Liver (tissue), 9 donors: ENCODE results near the gene DAGLB. TPM values are rescaled to one million over a fixed set of nuclear protein-coding genes. Genes with fewer than 3 reads are reported as not detected.
A peak's percentile ranks its signal among the peaks of the same experiment; 100 is the strongest.

Experiments used
- DNase-seq: peaks from one replicate; pipeline ENCODE4 v3.0.0-alpha.2; 2017; ENCODE audit warnings: low spot score
- H3K27ac ChIP-seq, 2 donors: one replicate each; pipeline ENCODE4 v1.7.0; 2013; ENCODE audit warnings: inconsistent platforms in 2 of 2, low read length in 2 of 2, control low read depth in 1 of 2, low read depth in 1 of 2, mild to moderate bottlenecking in 1 of 2
- H3K27me3 ChIP-seq, 4 donors: one replicate each; pipeline versions ENCODE4 v1.6.1 to v1.7.0; 2013; ENCODE audit warnings: low read length in 3 of 4, inconsistent platforms in 1 of 4, mild to moderate bottlenecking in 1 of 4, moderate library complexity in 1 of 4; ENCODE audit not compliant: control insufficient read depth in 4 of 4, insufficient read depth in 4 of 4
- H3K36me3 ChIP-seq, 4 donors: one replicate each; pipeline versions ENCODE4 v1.6.1 to v1.7.0; 2013; ENCODE audit warnings: low read length in 3 of 4, mild to moderate bottlenecking in 3 of 4, low read depth in 1 of 4, moderate library complexity in 1 of 4; ENCODE audit not compliant: control insufficient read depth in 4 of 4, insufficient read depth in 3 of 4
- H3K4me1 ChIP-seq, 4 donors: one replicate each; pipeline versions ENCODE4 v1.6.1 to v1.7.0; 2013; ENCODE audit warnings: low read length in 3 of 4, mild to moderate bottlenecking in 3 of 4, moderate library complexity in 1 of 4; ENCODE audit not compliant: control insufficient read depth in 4 of 4, insufficient read depth in 4 of 4
- H3K4me3 ChIP-seq, 3 donors: one replicate each; pipeline versions ENCODE4 v1.6.1 to v1.7.0; 2013; ENCODE audit warnings: low read length in 3 of 3, control low read depth in 1 of 3, low read depth in 1 of 3, mild to moderate bottlenecking in 1 of 3
- H3K9ac ChIP-seq, 2 donors: one replicate each; pipeline ENCODE4 v1.7.0; 2013; ENCODE audit warnings: low read length in 2 of 2, mild to moderate bottlenecking in 2 of 2, moderate library complexity in 2 of 2, control low read depth in 1 of 2, low read depth in 1 of 2
- H3K9me3 ChIP-seq, 4 donors: one replicate each; pipeline versions ENCODE4 v1.6.1 to v1.7.0; 2013; ENCODE audit warnings: low read length in 3 of 4; ENCODE audit not compliant: control insufficient read depth in 4 of 4
- ATF3 ChIP-seq: IDR thresholded peaks from 2 replicates; pipeline ENCODE4 v1.6.1; 2016; ENCODE audit warnings: antibody characterized with exemption
- EGR1 ChIP-seq, 2 donors: IDR thresholded peaks; 2 replicates each; pipeline ENCODE4 v1.6.1; 2016 to 2018; ENCODE audit warnings: antibody characterized with exemption in 2 of 2, low read depth in 2 of 2
- FOXA1 ChIP-seq: IDR thresholded peaks from 2 replicates; pipeline ENCODE4 v1.6.1; 2016; ENCODE audit warnings: antibody characterized with exemption
- GABPA ChIP-seq, 2 donors: IDR thresholded peaks in 1 of 2; conservative IDR thresholded peaks in 1 of 2; 2 replicates each; pipeline ENCODE4 v1.6.1; 2016; ENCODE audit warnings: antibody characterized with exemption in 2 of 2, mild to moderate bottlenecking in 1 of 2, moderate library complexity in 1 of 2
- HNF4A ChIP-seq, 2 donors: conservative IDR thresholded peaks; 2 replicates each; pipeline ENCODE4 v1.6.1; 2016; ENCODE audit warnings: antibody characterized with exemption in 2 of 2, mild to moderate bottlenecking in 2 of 2
- HNF4G ChIP-seq: IDR thresholded peaks from 2 replicates; pipeline ENCODE4 v1.6.1; 2016; ENCODE audit warnings: antibody characterized with exemption
- JUND ChIP-seq, 2 donors: IDR thresholded peaks; 2 replicates each; pipeline ENCODE4 v1.6.1; 2016; ENCODE audit warnings: antibody characterized with exemption in 2 of 2
- NR2F2 ChIP-seq: IDR thresholded peaks from 2 replicates; pipeline ENCODE4 v1.6.1; 2016; ENCODE audit warnings: antibody characterized with exemption
- RAD21 ChIP-seq, 2 donors: IDR thresholded peaks; 2 replicates each; pipeline ENCODE4 v1.6.1; 2016; ENCODE audit warnings: antibody characterized with exemption in 2 of 2, mild to moderate bottlenecking in 2 of 2
- RXRA ChIP-seq, 2 donors: IDR thresholded peaks; 2 replicates each; pipeline ENCODE4 v1.6.1; 2017 to 2018; ENCODE audit warnings: antibody characterized with exemption in 2 of 2, mild to moderate bottlenecking in 1 of 2
- SP1 ChIP-seq: IDR thresholded peaks from 2 replicates; pipeline ENCODE4 v1.6.1; 2018; ENCODE audit warnings: antibody characterized with exemption, mild to moderate bottlenecking
- TAF1 ChIP-seq: conservative IDR thresholded peaks from 2 replicates; pipeline ENCODE4 v1.6.1; 2016; ENCODE audit warnings: antibody characterized with exemption, mild to moderate bottlenecking
- YY1 ChIP-seq: IDR thresholded peaks from 2 replicates; pipeline ENCODE4 v1.6.1; 2016; ENCODE audit warnings: antibody characterized with exemption, mild to moderate bottlenecking
- ZBTB33 ChIP-seq: IDR thresholded peaks from 2 replicates; pipeline ENCODE4 v1.6.1; 2016; ENCODE audit warnings: antibody characterized with exemption
- WGBS: extraction: QIAGEN DNeasy Blood & Tissue Kit; methylation state at CpG from one replicate; pipeline ENCODE4 v1.1.7; 2013; 5-methylcytosine and 5-hydroxymethylcytosine counted together
- polyA plus RNA-seq, 2 donors: library from polyadenylated mRNA; stranded (reverse) in 1 of 2; unstranded in 1 of 2; fragments of 200-250 nt in 1 of 2; fragments of >200 nt in 1 of 2; fragmentation: Nextera tagmentation in 1 of 2; extraction: Ambion mirVana in 1 of 2; gene quantifications; one replicate each; pipeline versions ENCODE4 v1.2.1 to v1.2.3, GENCODE V29; 2013 to 2015
- total RNA-seq, 2 donors: library from RNA; depleted of rRNA; stranded (reverse); fragments of >200 nt; gene quantifications; one replicate each; pipeline ENCODE4 v1.2.3, GENCODE V29; 2014
- TF ChIP-seq, protein P1 (sequence below): IDR thresholded peaks from 2 replicates; pipeline ENCODE4 v1.6.1; 2016; ENCODE audit warnings: antibody characterized with exemption
- TF ChIP-seq, protein P2 (sequence below): IDR thresholded peaks from 2 replicates; pipeline ENCODE4 v1.6.1; 2016; ENCODE audit warnings: antibody characterized with exemption, mild to moderate bottlenecking
- TF ChIP-seq, protein P3 (sequence below): fragments of 150-350 bp; IDR thresholded peaks from 2 replicates; pipeline ENCODE4 v1.5.1; 2017; ENCODE audit warnings: improper control_type of control experiment, low read depth, low read length; ENCODE audit not compliant: missing input control
- donor health status: healthy.
- donor health status: healthy.
- donor health status: healthy.
- donor health status: healthy.
- donor health status: healthy.

DAGLB gene
- total RNA-seq (10 to 100 TPM; 10.3 to 10.7 TPM), polyA plus RNA-seq (1 to 10 TPM; 4.9 to 6.6 TPM)

GRCh38 chr7:6447581-6448199, at the start of gene DAGLB:
Gene DAGLB, minus strand, starts transcription at chr7:6447954. Its CDS starts 112 bp downstream, at chr7:6447842.
- peak within 1 kb of the TSS; percentile 82 to 86 for H3K27ac ChIP-seq
- peak within 1 kb of the TSS; percentile 50 to 90 (median 79) for H3K4me3 ChIP-seq
- peak within 1 kb of the TSS; percentile 5 to 42 for H3K9ac ChIP-seq
- peaks cover 0 to 11% (median 4%) of the 10 kb centered on the region in 4 donors for H3K4me1 ChIP-seq
- no peaks in the 10 kb centered on the region for H3K9me3 ChIP-seq
- WGBS = under 1% methylated on average over 61 of the region's 61 CpGs
- DNase-seq = peak; percentile 97
- no peaks in the 10 kb centered on the region for H3K27me3 ChIP-seq
- peaks cover 0 to 14% (median 11%) of the 10 kb centered on the region in 4 donors for H3K36me3 ChIP-seq
- TF ChIP-seq YY1 (peak; percentile 60), FOXA1 (no peak), RXRA (IDR thresholded peaks at IDR 0.05) (no peak), GABPA (IDR thresholded peaks at IDR 0.05 in 1 of 2, conservative IDR thresholded peaks at IDR 0.05 in 1 of 2) (peak in 1 of 2 donors; percentile 79), EGR1 (IDR thresholded peaks at IDR 0.05; ENCODE audit: low read depth in 2 of 2) (no peak), HNF4G (no peak)
- TF ChIP-seq, protein P1, sequence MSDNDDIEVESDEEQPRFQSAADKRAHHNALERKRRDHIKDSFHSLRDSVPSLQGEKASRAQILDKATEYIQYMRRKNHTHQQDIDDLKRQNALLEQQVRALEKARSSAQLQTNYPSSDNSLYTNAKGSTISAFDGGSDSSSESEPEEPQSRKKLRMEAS = no peak
- TF ChIP-seq, protein P2, sequence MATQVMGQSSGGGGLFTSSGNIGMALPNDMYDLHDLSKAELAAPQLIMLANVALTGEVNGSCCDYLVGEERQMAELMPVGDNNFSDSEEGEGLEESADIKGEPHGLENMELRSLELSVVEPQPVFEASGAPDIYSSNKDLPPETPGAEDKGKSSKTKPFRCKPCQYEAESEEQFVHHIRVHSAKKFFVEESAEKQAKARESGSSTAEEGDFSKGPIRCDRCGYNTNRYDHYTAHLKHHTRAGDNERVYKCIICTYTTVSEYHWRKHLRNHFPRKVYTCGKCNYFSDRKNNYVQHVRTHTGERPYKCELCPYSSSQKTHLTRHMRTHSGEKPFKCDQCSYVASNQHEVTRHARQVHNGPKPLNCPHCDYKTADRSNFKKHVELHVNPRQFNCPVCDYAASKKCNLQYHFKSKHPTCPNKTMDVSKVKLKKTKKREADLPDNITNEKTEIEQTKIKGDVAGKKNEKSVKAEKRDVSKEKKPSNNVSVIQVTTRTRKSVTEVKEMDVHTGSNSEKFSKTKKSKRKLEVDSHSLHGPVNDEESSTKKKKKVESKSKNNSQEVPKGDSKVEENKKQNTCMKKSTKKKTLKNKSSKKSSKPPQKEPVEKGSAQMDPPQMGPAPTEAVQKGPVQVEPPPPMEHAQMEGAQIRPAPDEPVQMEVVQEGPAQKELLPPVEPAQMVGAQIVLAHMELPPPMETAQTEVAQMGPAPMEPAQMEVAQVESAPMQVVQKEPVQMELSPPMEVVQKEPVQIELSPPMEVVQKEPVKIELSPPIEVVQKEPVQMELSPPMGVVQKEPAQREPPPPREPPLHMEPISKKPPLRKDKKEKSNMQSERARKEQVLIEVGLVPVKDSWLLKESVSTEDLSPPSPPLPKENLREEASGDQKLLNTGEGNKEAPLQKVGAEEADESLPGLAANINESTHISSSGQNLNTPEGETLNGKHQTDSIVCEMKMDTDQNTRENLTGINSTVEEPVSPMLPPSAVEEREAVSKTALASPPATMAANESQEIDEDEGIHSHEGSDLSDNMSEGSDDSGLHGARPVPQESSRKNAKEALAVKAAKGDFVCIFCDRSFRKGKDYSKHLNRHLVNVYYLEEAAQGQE = peak; percentile 34

- WGBS = 93% methylated on average over 14 of the region's 14 CpGs
Observed at GRCh38 chr7:6497637-6497905, 49.8 kb upstream of the DAGLB start.

More at GRCh38 chr7:6497637-6497905, 49.8 kb upstream of the DAGLB start:
- TF ChIP-seq HNF4A (conservative IDR thresholded peaks at IDR 0.05) (no peak), SP1 (no peak), JUND (IDR thresholded peaks at IDR 0.05) (no peak), NR2F2 (no peak), YY1 (no peak), HNF4G (no peak), ATF3 (no peak), ZBTB33 (no peak), FOXA1 (no peak), GABPA (IDR thresholded peaks at IDR 0.05 in 1 of 2, conservative IDR thresholded peaks at IDR 0.05 in 1 of 2) (no peak), RAD21 (IDR thresholded peaks at IDR 0.05) (no peak), TAF1 (no peak)
- TF ChIP-seq, protein P1 = no peak
- TF ChIP-seq, protein P2 = no peak
- TF ChIP-seq, protein P3, sequence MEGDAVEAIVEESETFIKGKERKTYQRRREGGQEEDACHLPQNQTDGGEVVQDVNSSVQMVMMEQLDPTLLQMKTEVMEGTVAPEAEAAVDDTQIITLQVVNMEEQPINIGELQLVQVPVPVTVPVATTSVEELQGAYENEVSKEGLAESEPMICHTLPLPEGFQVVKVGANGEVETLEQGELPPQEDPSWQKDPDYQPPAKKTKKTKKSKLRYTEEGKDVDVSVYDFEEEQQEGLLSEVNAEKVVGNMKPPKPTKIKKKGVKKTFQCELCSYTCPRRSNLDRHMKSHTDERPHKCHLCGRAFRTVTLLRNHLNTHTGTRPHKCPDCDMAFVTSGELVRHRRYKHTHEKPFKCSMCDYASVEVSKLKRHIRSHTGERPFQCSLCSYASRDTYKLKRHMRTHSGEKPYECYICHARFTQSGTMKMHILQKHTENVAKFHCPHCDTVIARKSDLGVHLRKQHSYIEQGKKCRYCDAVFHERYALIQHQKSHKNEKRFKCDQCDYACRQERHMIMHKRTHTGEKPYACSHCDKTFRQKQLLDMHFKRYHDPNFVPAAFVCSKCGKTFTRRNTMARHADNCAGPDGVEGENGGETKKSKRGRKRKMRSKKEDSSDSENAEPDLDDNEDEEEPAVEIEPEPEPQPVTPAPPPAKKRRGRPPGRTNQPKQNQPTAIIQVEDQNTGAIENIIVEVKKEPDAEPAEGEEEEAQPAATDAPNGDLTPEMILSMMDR = no peak
- DNase-seq = no peak
- H3K9me3 ChIP-seq = no peaks in the 10 kb centered on the region
- H3K4me1 ChIP-seq = no peaks in the 10 kb centered on the region
- no peak overlapping the region for H3K4me3 ChIP-seq
- H3K27me3 ChIP-seq = no peaks in the 10 kb centered on the region
- H3K9ac ChIP-seq = no peak overlapping the region
- no peaks in the 10 kb centered on the region for H3K36me3 ChIP-seq
- no peak overlapping the region for H3K27ac ChIP-seq
